Activated T-helper 1 cell treated with Interleukin-2 at 50 U/mL for 16 hours (primary cell): Measurements from ENCODE around the gene OSBP2.

Source experiments
- DNase-seq: peaks from one replicate; pipeline ENCODE4 v3.0.0-alpha.2; 2020; ENCODE audit warnings: low read depth

OSBP2 gene

DNA sequence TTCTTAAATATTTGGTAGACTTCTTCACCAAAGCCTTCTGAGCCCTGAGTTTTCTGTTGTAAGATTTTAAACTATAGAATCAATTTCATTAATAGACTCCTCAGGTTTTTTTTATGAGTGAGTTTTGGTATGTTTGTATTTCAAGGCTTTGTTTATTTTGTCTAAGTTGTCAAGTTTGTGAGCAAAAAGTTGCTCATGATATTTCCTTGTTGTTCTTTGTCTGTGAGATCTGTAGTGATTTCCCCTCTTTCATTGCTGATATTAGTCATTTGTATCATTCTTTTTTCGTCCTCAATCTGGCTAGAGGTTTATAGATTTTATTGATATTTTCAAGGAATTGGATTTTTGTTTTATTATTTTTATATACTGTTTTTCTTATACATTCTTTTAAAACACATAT is 152.9 kb downstream of the OSBP2 start:
- no peak for DNase-seq

GRCh38 chr22:30855266-30855665 is 160.6 kb downstream of the OSBP2 start:
- no peak for DNase-seq

DNA sequence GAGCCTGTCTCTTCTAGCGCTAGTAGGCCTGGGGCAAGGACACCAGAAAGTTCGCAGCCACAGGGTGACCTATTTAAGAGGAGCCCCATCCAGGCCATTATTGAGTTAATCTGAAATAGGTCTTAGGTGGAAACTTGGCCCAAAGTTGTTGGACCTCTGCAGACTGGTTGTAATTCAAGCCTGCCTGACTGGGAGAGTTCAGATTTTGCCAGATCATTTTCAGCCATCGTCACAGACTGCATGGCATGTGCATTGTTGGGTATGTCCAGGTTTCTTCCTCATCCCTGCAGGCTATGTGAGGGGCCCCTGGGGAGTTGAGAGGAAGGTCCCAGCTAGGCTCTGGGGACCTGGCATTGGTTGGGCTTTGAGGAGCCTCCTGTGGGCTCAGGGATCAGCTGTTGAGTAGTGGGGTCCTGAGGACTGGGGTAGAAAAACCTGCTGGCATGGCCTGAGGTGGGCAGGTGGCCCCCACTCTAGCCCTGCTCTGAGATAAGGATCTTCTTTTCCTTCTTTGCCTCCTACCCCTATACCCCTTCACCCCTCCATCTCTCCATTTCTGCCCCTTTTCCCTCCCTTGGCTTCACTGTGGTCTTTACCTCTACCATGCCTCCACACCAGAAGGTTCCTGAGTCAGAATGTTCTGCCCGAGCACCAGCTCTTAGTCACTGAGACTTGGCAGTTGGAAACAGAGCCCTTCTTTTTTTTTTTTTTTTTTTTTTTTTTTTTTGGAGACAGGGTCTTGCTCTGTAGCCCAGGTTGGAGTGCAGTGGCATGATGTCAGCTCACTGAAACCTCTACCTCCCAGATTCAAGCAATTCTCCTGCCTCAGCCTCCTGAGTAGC is 161.2 kb downstream of the OSBP2 start:
- no peak for DNase-seq

DNA sequence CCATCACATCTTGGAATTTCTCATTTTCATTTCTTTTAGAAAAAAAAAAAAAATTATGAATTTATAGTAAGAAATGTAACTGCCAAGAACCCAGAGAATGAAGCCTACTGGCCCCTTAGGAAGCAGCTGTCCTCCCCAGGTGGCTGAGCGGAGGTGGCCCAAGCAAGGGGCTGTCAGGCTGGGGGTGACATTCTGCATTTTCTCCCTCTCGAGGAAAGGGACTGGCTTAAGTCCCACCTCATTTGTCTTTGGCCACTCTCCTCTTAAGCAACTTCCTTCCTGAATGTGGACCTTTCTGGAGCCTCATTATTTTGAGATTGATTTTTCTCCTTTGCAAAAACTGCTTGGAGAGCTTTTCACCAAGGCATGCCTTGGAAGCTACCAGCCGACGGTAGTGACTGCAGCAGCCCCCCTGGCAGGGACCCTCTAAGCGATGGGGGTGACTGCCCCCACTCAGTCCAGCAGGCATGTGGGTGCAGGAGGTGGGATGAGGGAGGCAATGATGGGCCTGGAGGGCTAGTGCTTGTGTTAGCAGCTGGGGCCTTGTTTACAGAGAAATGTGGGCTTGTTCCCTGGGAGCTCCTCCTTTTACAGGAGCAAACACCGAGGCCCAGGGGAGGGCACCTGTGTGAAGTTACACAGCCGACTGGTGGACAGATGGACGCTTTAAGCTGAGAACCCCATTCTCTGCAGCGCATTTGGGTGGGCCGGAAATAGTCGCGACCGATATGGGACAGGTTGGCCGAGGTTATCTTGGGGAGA is 162.2 kb downstream of the OSBP2 start:
- no peak for DNase-seq

- DNase-seq, result no peak
Observed at GRCh38 chr22:30857791-30858190, 163.1 kb downstream of the OSBP2 start.

DNA sequence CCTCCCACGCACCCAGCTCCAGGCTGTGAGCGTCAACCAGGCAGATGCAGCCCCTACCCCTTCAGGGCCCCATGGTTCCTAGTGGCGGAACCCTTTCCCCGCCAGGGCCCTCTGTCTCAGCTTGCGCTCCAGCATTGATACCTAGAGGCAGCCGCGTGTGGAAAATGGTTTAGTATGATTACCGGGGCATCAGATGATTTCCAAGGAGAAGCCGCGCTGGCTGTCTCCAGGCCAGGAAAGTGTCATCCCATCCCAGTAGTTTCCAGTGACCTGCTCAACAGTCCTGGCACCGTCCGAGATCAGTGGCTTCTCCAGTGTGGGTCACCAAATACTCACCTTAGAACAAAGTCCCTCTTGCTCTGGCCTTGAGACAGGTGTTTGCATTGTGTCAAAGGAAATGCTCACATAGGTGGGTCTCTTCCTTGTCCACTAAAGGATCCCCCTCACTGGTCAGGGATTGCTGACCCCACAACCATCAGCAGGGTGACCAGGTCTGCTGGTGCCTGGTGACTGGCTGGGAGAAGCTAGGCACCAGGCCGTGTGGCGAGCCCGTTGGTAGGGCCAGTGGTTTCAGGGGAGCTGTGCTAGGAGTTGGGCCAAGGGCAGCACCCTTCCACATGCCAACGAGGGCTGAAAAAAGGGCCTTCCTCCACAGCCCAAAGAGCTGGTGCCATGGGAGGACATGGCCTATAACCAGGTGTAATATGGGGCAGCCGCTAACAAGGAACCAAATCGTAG is 164.5 kb downstream of the OSBP2 start:
- DNase-seq, result no peak

DNA sequence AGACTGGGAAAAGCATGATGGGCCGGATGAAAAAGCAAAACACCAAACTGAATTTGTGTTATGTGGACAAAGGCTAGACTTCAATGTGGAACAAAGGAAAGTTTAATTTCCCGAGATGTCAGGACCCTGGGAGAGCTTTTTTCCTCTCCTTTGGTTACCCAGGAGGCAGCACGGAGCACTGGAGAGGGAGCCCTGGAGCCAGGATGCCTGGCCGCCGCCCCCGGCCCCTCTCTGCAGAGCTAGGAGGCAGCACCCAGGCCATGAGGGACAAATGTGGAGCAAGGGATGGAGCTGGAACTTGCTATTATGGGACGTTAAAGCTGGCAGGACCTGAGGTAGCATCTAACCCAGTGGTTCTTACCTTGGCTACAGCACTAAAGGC is 165.0 kb downstream of the OSBP2 start:
- DNase-seq, result no peak

DNA sequence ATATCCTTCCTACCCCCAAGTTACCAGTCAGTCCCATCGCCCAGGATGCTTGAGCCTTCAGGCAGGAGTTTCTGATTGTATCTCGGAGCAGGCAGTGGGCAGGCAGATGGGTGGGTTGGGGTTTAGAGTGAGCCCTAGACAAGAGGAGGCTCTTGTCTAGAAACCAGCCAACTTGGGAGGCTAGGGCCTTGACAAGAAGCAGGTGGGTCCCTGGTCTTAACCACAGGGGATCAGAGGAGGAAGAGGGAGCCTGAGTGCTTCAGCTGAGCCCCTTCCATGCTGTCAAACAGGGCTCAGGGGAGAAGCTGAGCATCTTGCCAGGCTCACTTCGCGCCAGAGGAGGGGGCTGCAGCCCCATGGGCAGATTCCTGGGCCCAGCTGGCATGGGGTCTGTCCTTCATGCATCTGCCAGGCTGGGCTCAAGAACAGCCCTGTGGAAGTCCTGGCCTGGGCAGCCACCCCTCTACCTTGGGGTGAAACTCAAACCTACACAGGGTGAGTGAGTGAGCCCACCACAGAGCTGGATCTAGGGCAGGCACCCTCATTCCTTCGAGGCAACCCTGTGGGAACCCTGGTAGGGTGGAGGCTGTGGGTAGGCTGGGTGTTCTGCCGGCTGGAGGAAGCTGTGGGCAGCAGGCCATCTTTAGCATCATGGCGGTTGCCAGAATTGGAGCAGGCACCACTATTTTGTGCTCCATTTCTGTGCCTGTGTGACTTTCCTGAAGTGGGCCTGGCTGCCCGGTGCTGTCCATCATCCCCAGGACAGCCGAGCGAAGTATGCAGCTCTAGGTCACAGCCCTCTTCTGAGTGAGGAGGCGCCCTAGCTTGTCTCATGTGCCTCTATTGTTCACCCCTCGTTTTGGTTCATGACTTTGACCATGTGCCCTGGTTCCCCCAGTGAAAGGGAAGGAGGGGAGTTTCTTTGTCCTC is 165.8 kb downstream of the OSBP2 start:
- no peak for DNase-seq

GRCh38 chr22:30861131-30861530 is 166.5 kb downstream of the OSBP2 start:
- DNase-seq, result no peak

- no peak for DNase-seq
Observed at GRCh38 chr22:30861688-30862552, 167.2 kb downstream of the OSBP2 start.

DNA sequence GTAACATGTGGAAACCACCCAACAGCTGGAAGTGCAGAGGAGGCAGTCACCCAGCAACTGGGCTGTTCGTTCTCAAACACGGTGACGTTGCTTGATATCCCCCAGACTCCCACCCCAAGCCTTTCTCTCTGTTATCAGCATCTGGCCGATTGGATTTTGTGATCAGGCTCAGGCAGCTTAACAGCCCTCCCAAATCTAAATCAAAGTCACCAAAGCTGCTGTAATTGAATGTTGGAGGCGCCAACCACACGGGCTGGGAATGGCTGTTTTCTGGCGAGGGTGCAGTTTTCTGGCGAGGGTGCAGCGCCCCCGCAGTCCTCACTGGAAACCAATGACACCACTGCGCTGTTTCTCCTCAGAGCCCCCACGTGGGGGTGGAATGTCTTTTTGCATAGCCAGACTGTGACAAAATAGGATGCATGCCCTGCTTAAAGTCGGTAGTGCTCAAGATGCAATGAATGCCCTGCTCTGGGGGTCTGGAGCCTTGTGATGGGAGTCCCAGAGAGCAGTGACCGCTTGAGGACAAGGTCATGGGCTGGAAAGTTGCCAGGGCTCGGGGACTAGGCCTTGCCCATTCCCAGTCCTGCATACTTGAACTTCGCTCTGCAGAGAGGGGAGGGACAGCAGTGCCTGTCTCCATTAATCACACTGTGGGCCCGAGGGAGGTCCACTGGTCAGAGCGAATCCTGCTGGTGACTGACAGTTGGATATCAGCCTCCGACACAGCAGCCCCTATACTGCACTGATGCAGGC is 168.6 kb downstream of the OSBP2 start:
- no peak for DNase-seq

- DNase-seq, result no peak
Observed at GRCh38 chr22:30864441-30865420, 170.1 kb downstream of the OSBP2 start.

GRCh38 chr22:30865656-30866055 is 171.0 kb downstream of the OSBP2 start:
- DNase-seq, result no peak

DNA sequence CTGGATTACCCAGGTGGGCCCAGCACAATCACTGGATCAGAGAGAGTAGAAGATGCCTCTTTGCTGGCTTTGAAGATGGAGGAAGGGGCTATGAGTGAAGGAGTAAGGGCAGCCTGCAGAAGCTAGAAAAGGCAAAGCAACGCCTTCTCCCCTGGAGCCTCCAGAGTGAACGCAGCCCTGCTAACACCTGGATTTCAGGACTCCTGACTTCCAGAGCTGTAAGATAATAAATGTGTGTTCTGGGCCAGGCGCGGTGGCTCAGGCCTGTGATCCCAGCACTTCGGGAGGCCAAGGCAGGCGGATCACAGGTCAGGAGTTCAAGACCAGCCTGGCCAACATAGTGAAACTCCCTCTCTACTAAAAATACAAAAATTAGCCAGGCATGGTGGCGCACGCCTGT is 171.5 kb downstream of the OSBP2 start:
- no peak for DNase-seq

DNA sequence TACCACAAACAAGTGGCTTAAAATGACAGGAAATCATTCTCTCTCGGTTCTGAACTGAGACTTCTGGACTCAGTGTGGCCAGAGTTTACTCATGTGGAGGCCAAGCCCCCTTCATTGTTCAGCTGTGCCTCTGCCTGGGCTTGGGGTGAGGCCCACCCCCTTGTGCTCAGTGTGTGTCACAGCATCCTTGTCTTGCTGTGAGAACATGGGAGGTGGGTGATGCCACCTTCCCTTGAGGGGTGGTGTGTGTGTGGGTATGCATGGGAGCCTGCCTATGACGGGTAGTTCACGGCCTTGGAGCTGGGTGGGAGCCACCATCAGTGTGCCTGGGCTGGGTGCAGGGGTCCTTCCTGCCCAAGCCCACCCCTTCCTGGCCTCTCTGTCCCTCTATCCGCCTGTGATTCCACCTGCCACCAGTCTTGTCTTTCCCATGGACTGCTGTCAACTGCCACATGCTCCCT is 172.2 kb downstream of the OSBP2 start:
- no peak for DNase-seq

GRCh38 chr22:30867746-30868662 is 173.3 kb downstream of the OSBP2 start:
- DNase-seq, result no peak

- no peak for DNase-seq
Observed at GRCh38 chr22:30868663-30869385, 174.2 kb downstream of the OSBP2 start.
